HG02571 (cell line): ENCODE results near the gene PTPA.
"Not testable (repeated sequence)": the region's sequence is repeated elsewhere in the genome, so short reads cannot be mapped to it uniquely, and the experiment has no call there.

Experiments used
- ATAC-seq: cut with Tn5 transposase; IDR thresholded peaks from one replicate; pipeline ENCODE4 v1.9.1; 2021; ENCODE audit warnings: mild to moderate bottlenecking, moderate library complexity; ENCODE audit not compliant: unreplicated experiment

PTPA gene

GRCh38 chr9:129194221-129194620, 83.0 kb downstream of the PTPA start:
- ATAC-seq = no peak

DNA sequence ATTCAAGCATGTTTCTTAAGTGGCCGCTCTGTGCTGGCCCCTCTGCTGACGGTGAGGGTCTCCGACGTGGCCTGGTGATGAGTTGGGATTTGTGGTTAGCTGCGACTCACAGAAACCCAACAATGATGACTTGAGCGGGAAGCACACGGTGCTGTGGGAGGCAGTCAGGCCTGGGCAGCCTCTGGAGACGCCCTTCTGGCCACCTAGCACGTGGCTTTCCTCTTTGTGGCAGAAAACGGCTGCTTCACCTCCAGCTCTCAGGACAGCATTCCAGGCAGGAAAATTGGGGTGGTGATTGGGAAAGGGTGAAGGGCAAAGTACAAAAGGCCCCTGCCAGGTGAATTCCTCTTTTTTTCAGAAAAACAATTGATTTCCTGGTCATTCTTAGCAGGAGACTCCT, 84.4 kb downstream of the PTPA start:
- ATAC-seq = no peak

GRCh38 chr9:129197045-129197444, 85.8 kb downstream of the PTPA start:
- not testable (repeated sequence) for ATAC-seq

- no peak for ATAC-seq
Observed at GRCh38 chr9:129197978-129198318, 86.7 kb downstream of the PTPA start.
